Hepatocyte (in vitro differentiated cells): ENCODE results near the gene SLC39A7.

Experiments
- CTCF ChIP-seq: fragments of 200-600 bp; sonication (generic); IDR thresholded peaks from 2 replicates; pipeline ENCODE4 v1.5.1; 2016; ENCODE audit warnings: antibody characterized with exemption, mild to moderate bottlenecking; ENCODE audit not compliant: poor library complexity
- EZH2 ChIP-seq: fragments of 200-600 bp; sonication (generic); IDR thresholded peaks from 2 replicates; pipeline ENCODE4 v1.6.1; 2016; ENCODE audit warnings: antibody characterized with exemption, mild to moderate bottlenecking, borderline replicate concordance
- EZH2phosphoT487 ChIP-seq: fragments of 200-600 bp; sonication (generic); IDR thresholded peaks from one replicate; pipeline ENCODE4 v1.6.1; 2018; ENCODE audit warnings: antibody characterized with exemption, mild to moderate bottlenecking, low read depth, moderate library complexity; ENCODE audit not compliant: unreplicated experiment, severe bottlenecking

GRCh38 chr6:33209856-33210255, 9.2 kb downstream of the SLC39A7 start:
- TF ChIP-seq CTCF: no peak
- no peak for TF ChIP-seq EZH2
- no peak for TF ChIP-seq EZH2phosphoT487
